Ovary (tissue), 9 donors: Measurements from ENCODE around the gene BMP8B. TPM values are rescaled to one million over a fixed set of nuclear protein-coding genes. Genes with fewer than 3 reads are reported as not detected.
"Not testable (repeated sequence)": the region's sequence is repeated elsewhere in the genome, so short reads cannot be mapped to it uniquely, and the experiment has no call there.

Source experiments
- DNase-seq, 5 donors: peaks; one replicate each; pipeline ENCODE4 v3.0.0-alpha.2; 2019 to 2020
- H3K27ac ChIP-seq, 2 donors: fragments of 200-600 bp; one replicate each; pipeline versions ENCODE4 v1.5.1 to v1.8.0; 2019 to 2022
- H3K27me3 ChIP-seq: fragments of 200-600 bp; one replicate; pipeline ENCODE4 v1.8.0; 2022
- H3K36me3 ChIP-seq: fragments of 200-600 bp; sonication (generic); one replicate; pipeline ENCODE4 v1.5.1; 2019
- H3K4me1 ChIP-seq: one replicate; pipeline ENCODE4 v1.8.1; 2013; ENCODE audit warnings: mild to moderate bottlenecking, moderate library complexity; ENCODE audit not compliant: insufficient read depth
- H3K4me3 ChIP-seq: fragments of 200-600 bp; sonication (generic); one replicate; pipeline ENCODE4 v1.5.1; 2017
- H3K9me3 ChIP-seq, 2 donors: fragments of 200-600 bp in 1 of 2; sonication (generic) in 1 of 2; one replicate each; pipeline versions ENCODE4 v1.5.1 to v1.8.1; 2013 to 2019; ENCODE audit warnings: mild to moderate bottlenecking in 1 of 2, moderate library complexity in 1 of 2
- CTCF ChIP-seq, 3 donors: fragments of 450-650 bp in 2 of 3; fragments of 200-600 bp in 1 of 3; IDR thresholded peaks; one replicate each; pipeline versions ENCODE4 v1.5.1 to v1.8.0; 2016 to 2022; ENCODE audit warnings: antibody characterized with exemption in 3 of 3, mild to moderate bottlenecking in 1 of 3
- EP300 ChIP-seq: sonication (generic); formaldehyde crosslinking; IDR thresholded peaks from one replicate; pipeline ENCODE4 v1.6.1; 2017; ENCODE audit warnings: antibody characterized with exemption
- POLR2A ChIP-seq: fragments of 450-650 bp; IDR thresholded peaks from one replicate; pipeline ENCODE4 v1.6.1; 2017; ENCODE audit warnings: antibody characterized with exemption, mild to moderate bottlenecking, moderate library complexity
- WGBS, 3 donors: extraction: QIAGEN DNeasy Blood & Tissue Kit in 1 of 3; methylation state at CpG; one replicate each; pipeline versions ENCODE4 v1.1.5 to v1.1.7; 2013 to 2017; 5-methylcytosine and 5-hydroxymethylcytosine counted together
- intact Hi-C, 4 donors: fragments of 100-400 bp; cut with DNase I; formaldehyde crosslinking; loops; one replicate each; pipeline versions ENCODE4 v1.11.0 to v1.15.1; 2022 to 2023
- polyA plus RNA-seq, 2 donors: library from polyadenylated mRNA; stranded (reverse); fragments of 200-250 nt in 1 of 2; fragments of 350-450 nt in 1 of 2; fragmentation: Illumina TruSeq in 1 of 2; extraction: RNeasy Lipid Tissue Mini Kit (QIAGEN cat#74804) in 1 of 2; gene quantifications; one replicate each; pipeline ENCODE4 v1.2.3, GENCODE V29; 2013 to 2014
- total RNA-seq, 7 donors: library from RNA; depleted of rRNA in 2 of 7; stranded (reverse); fragments of >200 nt in 2 of 7; fragmentation: NEBNext Ultra II Directional in 3 of 7; extraction: Animal tissue kit (Norgen Biotek cat#: 25700) in 3 of 7; gene quantifications; one replicate each; pipeline versions ENCODE4 v1.1.0 to v1.2.4, GENCODE V29; 2016 to 2023
- donor health status: DM: no; HTN: no; CAD: no; lungs with moderate emphysema.
- donor health status: DM: no; HTN: no; CAD: no.
- donor health status: Bipolar disorder and iron deficiency.
- donor health status: DM: yes; HTN: yes; CAD: no.
- donor health status: DM: no; HTN: no; CAD: no.
- donor health status: DM: yes; HTN: yes; CAD: no.

The BMP8B gene
- total and polyA plus RNA-seq, 9 donors, result 0.16 to 1.4 (median 0.38) TPM; not detected in 1

- no peak overlapping the region for H3K4me3 ChIP-seq
- H3K27ac ChIP-seq, result no peak overlapping the region
- DNase-seq, result no peak
- intact Hi-C loops, result no loop called here
- no peak for TF ChIP-seq CTCF (IDR thresholded peaks at IDR 0.05)
- TF ChIP-seq POLR2A, result no peak
- TF ChIP-seq EP300, result no peak
- no peaks in the 10 kb centered on the region for H3K4me1 ChIP-seq
- H3K9me3 ChIP-seq, result no peaks in the 10 kb centered on the region
- H3K27me3 ChIP-seq, result no peaks in the 10 kb centered on the region
- 35 to 40% (median 40%) methylated on average over 5 of the region's 5 CpGs for WGBS, 3 donors
- no peaks in the 10 kb centered on the region for H3K36me3 ChIP-seq
Measured at GRCh38 chr1:39822146-39822545, 33.5 kb upstream of the BMP8B start.

- H3K36me3 ChIP-seq, result no peaks in the 10 kb centered on the region
- TF ChIP-seq CTCF (IDR thresholded peaks at IDR 0.05) (no peak), POLR2A (no peak), EP300 (no peak)
- no peaks in the 10 kb centered on the region for H3K4me1 ChIP-seq
- 73 to 82% (median 76%) methylated on average over 22 of the region's 22 CpGs for WGBS, 3 donors
- no peaks in the 10 kb centered on the region for H3K9me3 ChIP-seq
- intact Hi-C loops, result loop anchor here in 3 of 4 donors (5.0 kb wide), 2 partner anchors 83 to 153 kb away; partner anchors contain the start of gene MYCL (in 2 of the 3)
- H3K4me3 ChIP-seq, result no peak overlapping the region
- H3K27me3 ChIP-seq, result no peaks in the 10 kb centered on the region
- no peak overlapping the region for H3K27ac ChIP-seq
- DNase-seq, result no peak
Measured at GRCh38 chr1:39819091-39819812, 30.6 kb upstream of the BMP8B start.

GRCh38 chr1:39818482-39818881 is 29.8 kb upstream of the BMP8B start:
- 93 to 97% (median 96%) methylated on average over 2 of the region's 2 CpGs for WGBS, 3 donors
- Histone ChIP-seq H3K4me3 (no peak overlapping the region), H3K27me3 (no peaks in the 10 kb centered on the region), H3K27ac (no peak overlapping the region), H3K4me1 (no peaks in the 10 kb centered on the region), H3K9me3 (no peaks in the 10 kb centered on the region), H3K36me3 (no peaks in the 10 kb centered on the region)
- no peak for TF ChIP-seq POLR2A
- no peak for TF ChIP-seq EP300
- no peak for TF ChIP-seq CTCF (IDR thresholded peaks at IDR 0.05)
- no peak for DNase-seq
- intact Hi-C loops, result loop anchor here in 3 of 4 donors (5.0 kb wide), 2 partner anchors 84 to 154 kb away; partner anchors contain the start of gene MYCL (in 2 of the 3)

GRCh38 chr1:39817091-39817932 is 28.6 kb upstream of the BMP8B start:
- intact Hi-C loops, result loop anchor here (2.0 to 5.0 kb wide), 3 partner anchors 85 to 155 kb away; partner anchors contain the start of gene MYCL (in 2 of the 4)
- H3K9me3 ChIP-seq, H3K4me3 ChIP-seq, H3K4me1 ChIP-seq, H3K27ac ChIP-seq, DNase-seq, H3K27me3 ChIP-seq, H3K36me3 ChIP-seq: not testable (repeated sequence)
- WGBS, 3 donors, result 60 to 67% (median 62%) methylated on average over 17 to 18 of the region's 24 CpGs
